ENCODE results near the gene CST9L. TPM values are rescaled to one million over a fixed set of nuclear protein-coding genes. Genes with fewer than 3 reads are reported as not detected.

The CST9L gene
- polyA plus RNA-seq, 2 of the 4 experiments (the other 2 are of a cell fraction) = not detected

DNA sequence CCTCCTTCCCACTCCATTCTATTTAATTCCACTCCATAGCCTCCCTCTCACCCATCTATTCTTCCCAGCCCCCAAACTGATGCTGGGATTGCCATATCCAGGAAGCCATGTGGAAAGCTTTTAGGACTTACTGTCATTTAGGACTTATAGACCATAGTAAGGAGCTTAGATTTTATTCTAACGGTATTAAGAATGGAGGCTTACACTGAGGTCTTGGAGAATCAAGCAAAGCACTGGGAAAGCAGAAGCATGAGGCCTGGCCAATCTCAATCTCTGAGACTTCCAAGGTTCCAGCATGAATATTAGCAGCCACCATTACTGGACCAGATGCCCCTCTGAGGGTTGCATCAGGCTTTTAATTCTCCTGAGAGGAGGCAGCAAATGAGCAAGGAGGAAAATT is 36.0 kb upstream of the CST9L start:
- Histone ChIP-seq H3K27ac (no peak overlapping the region), H3K4me1 (no peaks in the 10 kb centered on the region; the same call in 2 of the 3 replicates), H3K4me3 (no peak overlapping the region), H3K4me2 (no peak overlapping the region), H3K9me3 (no peaks in the 10 kb centered on the region)
- WGBS (ENCODE audit: missing lambda C conversion rate) = 54% methylated on average over 1 of the region's 1 CpG
- no peak for DNase-seq (ENCODE audit: low read depth in 1 of 2, low spot score in 1 of 2)
- TF ChIP-seq NR3C1 (IDR thresholded peaks at IDR 0.05) (no peak), NPAS2 (CRISPR knock-in tag; IDR thresholded peaks at IDR 0.05; ENCODE audit: borderline replicate concordance) (no peak), NFE2L2 (conservative IDR thresholded peaks at IDR 0.05; ENCODE audit: low read length) (no peak), MAFK (IDR thresholded peaks at IDR 0.05; ENCODE audit: partially characterized antibody) (no peak)
- POLR2A ChIA-PET = no interaction called here
- CTCF ChIA-PET = interaction anchor here (1.3 to 8.7 kb wide), 2 partner anchors 161 to 167 kb away, joined by 3 to 70 read pairs; no protein-coding TSS in a partner anchor
- FAIRE-seq = no peak
- no peak for ATAC-seq

DNA sequence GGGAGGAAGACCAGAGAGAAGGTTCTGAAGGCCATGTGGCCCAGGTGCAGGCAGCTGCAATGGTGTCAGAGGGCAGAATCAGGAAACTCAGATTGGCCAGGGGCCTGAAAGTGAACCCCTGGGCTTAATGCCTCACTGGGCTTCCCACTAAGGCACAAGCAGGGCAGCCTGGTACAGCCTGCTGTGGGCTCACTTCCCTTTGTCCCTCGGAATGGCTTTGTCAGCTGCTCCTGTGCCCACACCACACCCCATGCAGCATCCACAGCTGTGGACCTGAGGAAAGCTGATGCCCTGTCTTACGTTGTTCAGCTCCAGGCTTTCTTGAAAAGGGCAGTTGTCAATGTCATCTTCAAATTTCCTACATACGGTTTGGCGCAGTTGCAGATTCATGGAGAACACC is 35.0 kb upstream of the CST9L start:
- no peaks in the 10 kb centered on the region; the same call in 2 of the 3 replicates for H3K4me1 ChIP-seq
- no peak overlapping the region for H3K4me3 ChIP-seq
- H3K9me3 ChIP-seq = no peaks in the 10 kb centered on the region
- FAIRE-seq = no peak
- no peak for ATAC-seq
- no peak overlapping the region for H3K27ac ChIP-seq
- no peak for DNase-seq (ENCODE audit: low read depth in 1 of 2, low spot score in 1 of 2)
- POLR2A ChIA-PET = no interaction called here
- no peak overlapping the region for H3K4me2 ChIP-seq
- CTCF ChIA-PET = interaction anchor here (1.3 to 8.7 kb wide), 2 partner anchors 160 to 166 kb away, joined by 3 to 70 read pairs; no protein-coding TSS in a partner anchor
- TF ChIP-seq NPAS2 (CRISPR knock-in tag; IDR thresholded peaks at IDR 0.05; ENCODE audit: borderline replicate concordance) (no peak), RFX5 (IDR thresholded peaks at IDR 0.05) (no peak), BHLHE40 (IDR thresholded peaks at IDR 0.05; ENCODE audit: low read depth, low read length) (no peak), RNF2 (IDR thresholded peaks at IDR 0.05; ENCODE audit: borderline replicate concordance, low read depth) (no peak), HDAC2 (IDR thresholded peaks at IDR 0.05) (no peak)
- TF ChIP-seq, protein P1, sequence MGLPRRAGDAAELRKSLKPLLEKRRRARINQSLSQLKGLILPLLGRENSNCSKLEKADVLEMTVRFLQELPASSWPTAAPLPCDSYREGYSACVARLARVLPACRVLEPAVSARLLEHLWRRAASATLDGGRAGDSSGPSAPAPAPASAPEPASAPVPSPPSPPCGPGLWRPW (IDR thresholded peaks at IDR 0.05) = no peak
- WGBS (ENCODE audit: missing lambda C conversion rate) = 64% methylated on average over 4 of the region's 4 CpGs

DNA sequence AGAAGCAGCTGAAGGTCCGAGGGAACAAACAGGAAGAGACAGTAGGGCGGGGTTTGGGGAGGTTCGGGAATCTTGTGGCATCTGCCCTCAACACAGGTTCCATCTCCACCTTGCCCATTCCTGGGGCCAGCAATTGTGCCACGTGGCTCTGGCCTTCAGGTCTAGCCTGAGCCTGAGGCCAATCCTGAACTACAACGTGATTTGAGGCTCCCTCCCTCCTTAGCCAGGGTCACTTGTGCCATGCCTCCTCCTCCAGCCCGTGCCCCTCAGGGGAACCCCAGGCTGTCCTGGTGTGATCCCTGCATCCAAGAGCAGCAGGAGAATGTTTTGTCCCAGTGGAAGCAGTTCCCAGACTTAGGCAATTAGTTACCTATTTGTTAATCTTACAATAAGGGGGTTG is 34.4 kb upstream of the CST9L start:
- no peaks in the 10 kb centered on the region; the same call in 2 of the 3 replicates for H3K4me1 ChIP-seq
- 36% methylated on average over 6 of the region's 6 CpGs for WGBS (ENCODE audit: missing lambda C conversion rate)
- H3K9me3 ChIP-seq = no peaks in the 10 kb centered on the region
- no peak overlapping the region for H3K4me3 ChIP-seq
- DNase-seq (ENCODE audit: low read depth in 1 of 2, low spot score in 1 of 2) (no peak), FAIRE-seq (no peak), ATAC-seq (no peak)
- ChIA-PET POLR2A (no interaction called here), CTCF (interaction anchor here (0.8 to 8.7 kb wide), 2 partner anchors 156 to 160 kb away, joined by 3 to 70 read pairs; no protein-coding TSS in a partner anchor)
- TF ChIP-seq, protein P2, sequence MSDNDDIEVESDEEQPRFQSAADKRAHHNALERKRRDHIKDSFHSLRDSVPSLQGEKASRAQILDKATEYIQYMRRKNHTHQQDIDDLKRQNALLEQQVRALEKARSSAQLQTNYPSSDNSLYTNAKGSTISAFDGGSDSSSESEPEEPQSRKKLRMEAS (IDR thresholded peaks at IDR 0.05) = no peak
- TF ChIP-seq, protein P3, sequence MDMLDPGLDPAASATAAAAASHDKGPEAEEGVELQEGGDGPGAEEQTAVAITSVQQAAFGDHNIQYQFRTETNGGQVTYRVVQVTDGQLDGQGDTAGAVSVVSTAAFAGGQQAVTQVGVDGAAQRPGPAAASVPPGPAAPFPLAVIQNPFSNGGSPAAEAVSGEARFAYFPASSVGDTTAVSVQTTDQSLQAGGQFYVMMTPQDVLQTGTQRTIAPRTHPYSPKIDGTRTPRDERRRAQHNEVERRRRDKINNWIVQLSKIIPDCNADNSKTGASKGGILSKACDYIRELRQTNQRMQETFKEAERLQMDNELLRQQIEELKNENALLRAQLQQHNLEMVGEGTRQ (IDR thresholded peaks at IDR 0.05) = no peak
- TF ChIP-seq, protein P4, sequence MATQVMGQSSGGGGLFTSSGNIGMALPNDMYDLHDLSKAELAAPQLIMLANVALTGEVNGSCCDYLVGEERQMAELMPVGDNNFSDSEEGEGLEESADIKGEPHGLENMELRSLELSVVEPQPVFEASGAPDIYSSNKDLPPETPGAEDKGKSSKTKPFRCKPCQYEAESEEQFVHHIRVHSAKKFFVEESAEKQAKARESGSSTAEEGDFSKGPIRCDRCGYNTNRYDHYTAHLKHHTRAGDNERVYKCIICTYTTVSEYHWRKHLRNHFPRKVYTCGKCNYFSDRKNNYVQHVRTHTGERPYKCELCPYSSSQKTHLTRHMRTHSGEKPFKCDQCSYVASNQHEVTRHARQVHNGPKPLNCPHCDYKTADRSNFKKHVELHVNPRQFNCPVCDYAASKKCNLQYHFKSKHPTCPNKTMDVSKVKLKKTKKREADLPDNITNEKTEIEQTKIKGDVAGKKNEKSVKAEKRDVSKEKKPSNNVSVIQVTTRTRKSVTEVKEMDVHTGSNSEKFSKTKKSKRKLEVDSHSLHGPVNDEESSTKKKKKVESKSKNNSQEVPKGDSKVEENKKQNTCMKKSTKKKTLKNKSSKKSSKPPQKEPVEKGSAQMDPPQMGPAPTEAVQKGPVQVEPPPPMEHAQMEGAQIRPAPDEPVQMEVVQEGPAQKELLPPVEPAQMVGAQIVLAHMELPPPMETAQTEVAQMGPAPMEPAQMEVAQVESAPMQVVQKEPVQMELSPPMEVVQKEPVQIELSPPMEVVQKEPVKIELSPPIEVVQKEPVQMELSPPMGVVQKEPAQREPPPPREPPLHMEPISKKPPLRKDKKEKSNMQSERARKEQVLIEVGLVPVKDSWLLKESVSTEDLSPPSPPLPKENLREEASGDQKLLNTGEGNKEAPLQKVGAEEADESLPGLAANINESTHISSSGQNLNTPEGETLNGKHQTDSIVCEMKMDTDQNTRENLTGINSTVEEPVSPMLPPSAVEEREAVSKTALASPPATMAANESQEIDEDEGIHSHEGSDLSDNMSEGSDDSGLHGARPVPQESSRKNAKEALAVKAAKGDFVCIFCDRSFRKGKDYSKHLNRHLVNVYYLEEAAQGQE (IDR thresholded peaks at IDR 0.05) = no peak
- TF ChIP-seq, protein P1 (IDR thresholded peaks at IDR 0.05) = no peak
- TF ChIP-seq CHD4 (IDR thresholded peaks at IDR 0.05; ENCODE audit: borderline replicate concordance) (no peak), RFX5 (IDR thresholded peaks at IDR 0.05) (no peak), HOXB13 (CRISPR knock-in tag; IDR thresholded peaks at IDR 0.05; ENCODE audit: low read depth) (no peak), EHF (CRISPR knock-in tag; IDR thresholded peaks at IDR 0.05) (no peak), TP53 (CRISPR knock-in tag; IDR thresholded peaks at IDR 0.05) (no peak), TFCP2L1 (CRISPR knock-in tag; IDR thresholded peaks at IDR 0.05) (no peak), SMC3 (IDR thresholded peaks at IDR 0.05) (no peak), ZFP36 (IDR thresholded peaks at IDR 0.05; ENCODE audit: borderline replicate concordance, partially characterized antibody) (no peak), CEBPB (IDR thresholded peaks at IDR 0.05) (no peak), JUNB (IDR thresholded peaks at IDR 0.05) (no peak), HEYL (CRISPR knock-in tag; IDR thresholded peaks at IDR 0.05) (no peak), GATA3 (IDR thresholded peaks at IDR 0.05; ENCODE audit: borderline replicate concordance) (no peak)
- TF ChIP-seq, protein P5, sequence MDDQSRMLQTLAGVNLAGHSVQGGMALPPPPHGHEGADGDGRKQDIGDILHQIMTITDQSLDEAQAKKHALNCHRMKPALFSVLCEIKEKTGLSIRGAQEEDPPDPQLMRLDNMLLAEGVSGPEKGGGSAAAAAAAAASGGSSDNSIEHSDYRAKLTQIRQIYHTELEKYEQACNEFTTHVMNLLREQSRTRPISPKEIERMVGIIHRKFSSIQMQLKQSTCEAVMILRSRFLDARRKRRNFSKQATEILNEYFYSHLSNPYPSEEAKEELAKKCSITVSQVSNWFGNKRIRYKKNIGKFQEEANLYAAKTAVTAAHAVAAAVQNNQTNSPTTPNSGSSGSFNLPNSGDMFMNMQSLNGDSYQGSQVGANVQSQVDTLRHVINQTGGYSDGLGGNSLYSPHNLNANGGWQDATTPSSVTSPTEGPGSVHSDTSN (IDR thresholded peaks at IDR 0.05) = no peak
- no peak overlapping the region for H3K4me2 ChIP-seq
- H3K27ac ChIP-seq = no peak overlapping the region

Data from A549 (cell line).